GM18517 (cell line): ENCODE measurements around the gene EXTL2.
A peak's percentile ranks its signal among the peaks of the same experiment; 100 is the strongest.
"Not testable (repeated sequence)": the region's sequence is repeated elsewhere in the genome, so short reads cannot be mapped to it uniquely, and the experiment has no call there.

ENCODE experiments used
- ATAC-seq: cut with Tn5 transposase; IDR thresholded peaks from one replicate; pipeline ENCODE4 v1.9.1; 2021; ENCODE audit warnings: mild to moderate bottlenecking, moderate library complexity; ENCODE audit not compliant: unreplicated experiment

The EXTL2 gene

DNA sequence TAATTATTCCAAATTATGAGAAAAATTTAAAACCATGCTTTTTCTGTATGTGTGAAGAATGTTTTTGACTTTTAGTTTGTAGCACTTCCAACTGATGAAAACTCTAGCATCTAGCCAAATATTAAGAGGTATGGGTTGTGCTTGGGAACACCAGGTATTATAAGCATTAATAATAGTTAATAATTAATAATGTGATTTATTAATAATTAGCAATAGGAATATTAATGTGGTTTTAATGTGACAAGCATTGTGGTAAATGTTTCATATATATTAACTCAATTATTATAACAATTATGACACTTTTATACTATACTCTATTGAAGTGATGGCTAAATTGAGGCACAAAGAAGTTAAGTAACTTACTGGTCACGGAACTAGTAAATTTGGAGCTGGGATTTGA lies 9.1 kb upstream of the EXTL2 start:
- ATAC-seq = no peak

DNA sequence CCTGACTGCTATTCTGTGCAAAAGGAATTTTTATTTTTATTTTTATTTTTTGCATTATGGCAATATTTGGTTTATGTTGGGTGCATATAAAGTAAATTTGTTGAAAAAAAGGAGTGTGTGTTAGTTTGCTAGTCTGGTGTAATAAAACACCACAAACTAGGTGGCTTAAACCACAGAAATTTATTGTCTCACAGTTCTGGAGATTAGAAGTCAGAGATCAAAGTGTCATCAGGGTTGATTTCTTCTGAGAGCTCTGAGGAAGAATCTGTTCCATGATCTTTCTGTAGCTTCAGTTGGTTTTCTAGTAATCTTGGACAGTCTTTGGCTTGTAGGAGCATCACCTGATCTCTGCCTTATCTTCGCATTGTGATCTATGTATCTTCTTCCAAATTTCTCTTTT lies 7.7 kb upstream of the EXTL2 start:
- ATAC-seq = no peak

DNA sequence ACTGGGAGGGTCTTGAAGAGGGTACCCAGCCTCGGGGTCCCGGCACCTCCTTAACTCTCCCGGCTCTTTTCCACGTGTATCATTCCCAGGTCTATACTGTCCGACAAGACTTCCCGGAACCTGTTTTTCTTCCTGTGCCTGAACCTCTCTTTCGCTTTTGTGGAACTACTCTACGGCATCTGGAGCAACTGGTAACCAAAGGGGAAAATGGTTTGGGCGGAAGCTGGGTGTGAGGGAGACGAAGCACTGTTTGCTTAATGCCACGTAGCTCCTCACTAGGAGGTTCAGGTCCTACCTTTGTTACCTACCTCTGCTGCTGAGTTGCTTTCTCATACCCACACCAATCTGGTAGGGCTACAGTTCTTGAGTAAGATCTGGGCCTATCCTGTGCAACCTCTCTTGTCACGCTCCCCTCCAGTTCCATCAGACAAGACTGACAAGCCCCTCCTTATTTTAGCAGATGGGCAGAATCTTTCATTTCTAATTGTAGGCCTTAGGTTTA lies 1.9 kb upstream of the EXTL2 start:
- peak; percentile 48 for ATAC-seq

DNA sequence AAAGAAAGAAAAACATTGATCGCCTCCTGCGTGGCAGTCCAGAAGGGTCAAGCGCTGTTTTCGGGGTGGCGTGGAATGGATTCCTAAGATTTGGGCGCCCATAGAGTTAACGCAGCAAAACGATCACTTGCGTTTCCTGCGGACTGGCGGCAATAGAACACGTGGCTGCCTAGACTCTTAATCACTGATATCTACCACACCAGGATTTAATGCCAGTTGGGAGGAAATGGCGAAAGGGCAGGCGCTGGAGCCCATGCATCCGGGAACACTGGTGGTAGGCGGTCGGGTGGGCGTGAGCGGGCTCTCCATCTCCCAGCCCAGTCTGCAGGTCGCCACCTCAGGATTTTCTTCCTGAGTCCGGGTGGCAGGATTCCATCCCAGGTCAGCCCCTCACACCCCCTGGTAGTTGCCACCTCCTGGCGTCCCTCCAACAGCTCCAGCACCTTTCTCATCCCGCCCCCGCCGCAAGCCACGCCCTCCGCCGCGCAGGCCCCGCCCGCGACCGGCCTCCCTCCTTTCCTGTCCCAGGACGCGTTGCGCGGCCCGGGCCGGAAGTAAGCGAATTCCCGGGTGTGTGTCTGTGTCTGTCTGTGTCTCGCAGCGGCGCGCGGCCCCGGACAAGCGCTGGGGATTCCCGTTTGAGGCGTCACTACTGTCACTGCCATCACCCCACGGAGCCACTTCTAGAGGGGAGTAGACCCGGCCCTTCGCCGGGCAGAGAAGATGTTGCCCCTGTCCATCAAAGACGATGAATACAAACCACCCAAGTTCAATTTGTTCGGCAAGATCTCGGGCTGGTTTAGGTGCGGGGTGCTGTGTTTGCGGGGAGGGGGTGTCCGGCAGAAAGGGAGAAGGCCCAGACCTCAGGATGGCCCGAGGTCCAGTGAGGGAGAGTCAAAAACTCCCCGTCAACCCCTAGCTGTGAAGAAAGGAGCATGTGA lies 1.2 kb upstream of the EXTL2 start, which contains the start of gene SLC30A7:
Gene SLC30A7, plus strand, starts transcription at position 551 of the 941 bp plus-strand sequence. Its CDS starts 173 bp downstream, at position 724.
- peak; percentile 56 for ATAC-seq

DNA sequence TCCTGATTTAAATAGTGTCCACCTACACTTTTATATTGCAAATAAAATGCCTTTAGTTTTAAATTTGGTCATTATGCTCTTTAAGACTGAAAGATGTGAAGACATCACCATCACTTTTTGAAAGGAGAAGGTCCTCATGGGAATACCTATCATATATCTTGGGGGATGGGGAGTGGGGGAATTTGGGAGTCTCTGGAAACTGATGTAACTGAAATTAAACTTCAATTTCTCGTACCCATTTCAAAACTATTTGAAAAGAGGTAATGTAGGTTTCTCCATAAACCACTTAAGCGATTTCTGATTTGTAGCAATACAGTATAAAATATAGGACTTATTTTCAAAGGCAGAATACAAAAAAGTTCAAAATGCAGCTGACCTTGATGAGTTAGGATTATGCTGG lies 924 bp downstream of the EXTL2 start:
- ATAC-seq = no peak

DNA sequence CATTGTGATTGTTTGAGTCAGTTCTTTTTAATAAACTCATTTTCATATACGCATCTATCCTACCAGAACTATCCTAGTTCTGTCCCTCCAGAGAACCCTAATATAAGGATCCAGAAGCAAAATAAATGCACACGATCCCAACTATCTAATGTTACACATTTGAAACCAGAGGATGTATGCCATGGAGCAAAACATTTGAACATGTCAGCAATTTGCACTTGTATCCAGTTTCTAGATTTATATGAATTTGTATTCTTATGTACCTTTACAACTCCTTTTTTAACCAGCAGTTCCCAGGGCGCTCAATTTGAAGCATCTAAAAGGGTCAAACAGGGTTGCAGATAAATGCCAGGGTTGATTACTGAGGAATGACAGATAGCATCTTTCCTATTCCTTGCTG lies 2.1 kb downstream of the EXTL2 start:
- ATAC-seq = no peak

DNA sequence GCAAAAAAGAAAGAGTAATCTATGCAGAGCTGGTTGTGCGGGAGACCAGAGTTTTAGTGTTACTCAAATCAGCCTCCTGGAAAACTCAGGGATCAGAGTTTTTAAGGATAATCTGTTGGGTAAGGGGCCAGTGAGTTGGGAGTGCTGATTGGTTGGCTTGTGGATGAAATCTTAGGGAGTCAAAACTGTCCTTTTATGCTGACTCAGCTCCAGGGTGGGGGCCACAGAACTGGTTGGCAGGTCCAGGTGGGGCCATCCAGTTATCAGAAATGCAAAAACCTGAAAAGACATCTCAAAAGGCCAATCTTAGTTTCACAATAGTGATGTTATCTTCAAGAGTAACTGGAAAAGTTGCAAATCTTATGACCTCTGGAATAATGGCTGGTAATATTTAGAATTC lies 3.3 kb downstream of the EXTL2 start:
- ATAC-seq = no peak

DNA sequence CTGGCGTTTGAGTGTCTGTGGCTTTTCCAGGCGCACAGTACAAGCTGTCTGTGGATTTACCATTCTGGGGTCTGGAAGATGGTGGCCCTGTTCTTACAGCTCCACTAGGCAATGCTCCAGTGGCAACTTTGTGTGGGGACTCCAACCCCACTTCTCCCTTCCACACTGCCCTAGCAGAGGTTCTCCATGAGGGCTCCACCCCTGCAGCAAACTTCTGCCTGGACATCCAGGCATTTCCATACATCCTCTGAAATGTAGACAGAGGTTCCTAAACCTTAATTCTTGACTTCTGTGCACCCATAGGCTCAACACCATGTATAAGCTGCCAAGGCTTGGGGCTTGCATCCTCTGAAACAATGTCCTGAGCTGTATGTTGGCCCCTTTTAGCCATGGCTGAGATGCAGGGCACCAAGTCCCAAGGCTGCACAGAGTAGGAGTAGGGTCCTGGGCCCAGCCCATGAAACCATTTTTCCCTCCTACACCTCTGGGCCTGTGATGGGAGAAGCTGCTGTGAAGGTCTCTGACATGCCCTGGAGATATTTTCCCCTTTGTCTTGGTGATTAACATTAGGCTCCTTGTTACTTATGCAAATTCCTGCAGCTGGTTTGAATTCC lies 4.7 kb downstream of the EXTL2 start:
- ATAC-seq = not testable (repeated sequence)

DNA sequence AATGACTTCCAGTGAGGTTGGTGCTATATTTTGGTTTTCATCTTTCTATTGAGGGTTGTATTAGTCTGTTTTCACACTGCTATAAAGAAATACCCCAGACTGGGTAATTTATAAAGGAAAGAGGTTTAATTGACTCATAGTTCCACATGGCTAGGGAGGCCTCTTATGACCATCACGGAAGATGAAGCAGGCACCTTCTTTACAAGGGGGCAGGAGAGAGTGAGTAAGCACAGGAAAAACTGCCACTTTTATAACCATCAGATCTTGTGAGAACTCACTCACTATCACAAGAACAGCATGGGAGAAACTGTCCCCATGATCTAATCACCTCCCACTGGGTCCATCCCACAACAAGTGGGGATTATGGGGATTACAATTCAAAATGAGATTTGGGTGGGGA lies 5.6 kb downstream of the EXTL2 start:
- ATAC-seq = not testable (repeated sequence)

DNA sequence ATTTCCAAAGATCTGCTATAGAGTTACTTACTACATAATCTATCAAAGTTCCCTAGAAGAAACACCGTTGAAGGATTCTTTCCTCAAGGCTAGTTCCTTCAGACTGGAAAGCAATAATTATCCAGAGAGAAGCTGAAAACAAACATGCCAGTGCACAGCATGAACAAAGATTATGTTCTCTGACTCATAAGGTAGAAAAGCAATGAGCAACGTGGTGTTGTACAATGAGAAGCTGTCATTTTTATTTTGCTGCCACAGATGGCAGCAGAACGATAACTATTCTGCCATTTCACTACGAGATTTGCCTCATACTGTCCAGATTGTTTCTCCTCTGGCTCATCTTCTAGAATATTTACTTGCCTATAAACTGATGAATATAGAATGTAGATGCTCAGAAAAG lies 10.7 kb downstream of the EXTL2 start:
- ATAC-seq = no peak

DNA sequence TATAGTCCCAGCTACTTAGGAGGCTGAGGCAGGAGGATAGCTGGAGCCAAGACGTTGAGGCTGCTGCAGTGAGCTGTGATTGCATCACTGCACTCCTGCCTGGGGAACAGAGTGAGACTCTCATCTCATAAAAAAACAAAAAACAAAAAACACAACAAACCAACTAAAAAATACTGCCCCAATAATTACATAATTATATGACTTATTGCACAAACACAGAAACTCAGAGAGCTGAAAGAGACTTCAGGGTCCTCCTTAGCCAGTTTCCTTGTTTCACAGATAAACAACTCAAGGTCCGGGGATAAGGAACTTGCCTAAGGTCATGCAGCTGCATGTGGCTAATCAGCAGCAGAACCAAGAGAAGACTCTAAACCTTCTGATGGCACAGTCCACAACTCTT lies 11.9 kb downstream of the EXTL2 start:
- ATAC-seq = no peak

DNA sequence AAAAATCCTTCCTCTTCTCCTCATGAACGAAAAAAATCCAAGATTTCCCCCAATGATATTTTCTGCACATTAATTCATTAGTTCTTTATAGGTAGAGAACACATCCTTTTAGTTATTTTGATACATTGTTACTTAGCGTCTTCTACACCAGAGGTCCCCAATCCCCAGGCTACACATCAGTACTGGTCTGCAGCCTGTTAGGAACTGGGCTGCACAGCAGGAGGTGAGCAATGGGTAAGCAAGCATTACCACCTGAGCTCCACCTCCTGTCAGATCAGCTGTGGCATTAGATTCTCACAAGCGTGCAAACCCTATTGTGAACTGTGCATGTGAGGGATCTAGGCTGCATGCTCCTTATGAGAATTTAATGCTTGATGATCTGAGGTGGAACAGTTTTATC lies 13.0 kb downstream of the EXTL2 start:
- ATAC-seq = no peak

DNA sequence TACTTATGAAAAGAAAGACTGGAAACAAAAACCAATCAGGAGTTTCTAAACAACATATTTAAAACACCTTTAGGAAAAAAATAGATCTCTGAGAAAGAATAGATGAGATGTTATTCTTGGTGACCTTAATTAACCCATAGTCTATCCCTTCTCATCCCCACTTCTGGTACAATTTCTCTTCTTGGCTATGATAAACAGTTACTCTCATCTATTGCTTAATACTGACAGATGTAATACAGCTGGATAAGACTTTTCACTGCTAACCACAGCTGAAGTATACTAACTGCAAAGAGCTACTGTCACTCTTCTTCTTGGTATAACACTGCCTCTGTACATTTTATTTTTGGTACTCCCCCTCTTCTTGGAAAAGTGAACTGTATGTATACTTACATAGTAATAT lies 15.2 kb downstream of the EXTL2 start:
- no peak for ATAC-seq

DNA sequence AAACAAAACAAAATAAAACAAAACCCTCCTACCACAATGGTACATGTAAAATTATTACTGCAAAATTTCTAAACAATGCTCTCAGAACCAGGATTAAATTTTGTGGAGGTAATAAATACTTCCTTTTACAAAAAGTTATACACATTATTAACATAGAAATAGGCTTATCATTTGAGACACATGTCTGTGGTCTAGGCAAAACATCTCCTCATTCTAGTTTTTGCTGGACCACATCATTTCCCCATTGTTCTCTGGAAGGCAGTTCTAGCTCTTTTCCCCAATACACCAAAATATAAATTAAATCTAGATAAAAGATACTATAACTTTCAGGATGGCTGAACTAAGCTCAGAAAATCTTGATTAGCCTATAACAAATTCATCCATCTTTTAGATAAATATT lies 18.4 kb downstream of the EXTL2 start:
- ATAC-seq = no peak

DNA sequence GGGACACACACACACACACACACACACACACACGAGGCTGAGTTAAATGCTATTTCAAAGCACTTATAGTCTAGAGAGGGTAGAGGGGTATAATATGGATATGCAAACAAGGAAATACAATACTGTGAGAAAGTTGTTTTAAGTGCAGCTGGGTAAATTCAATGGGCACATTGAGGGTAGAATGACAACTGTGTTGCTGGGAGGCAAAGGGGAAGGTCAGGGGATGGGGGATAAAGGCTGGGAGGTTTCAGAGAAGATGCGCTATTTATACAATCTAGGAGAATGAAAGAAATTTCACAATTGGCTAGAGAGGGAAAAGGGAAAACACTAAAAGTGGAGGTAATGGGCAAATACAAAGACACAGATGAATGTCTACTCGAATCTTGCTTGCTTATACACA lies 19.4 kb downstream of the EXTL2 start:
- no peak for ATAC-seq

DNA sequence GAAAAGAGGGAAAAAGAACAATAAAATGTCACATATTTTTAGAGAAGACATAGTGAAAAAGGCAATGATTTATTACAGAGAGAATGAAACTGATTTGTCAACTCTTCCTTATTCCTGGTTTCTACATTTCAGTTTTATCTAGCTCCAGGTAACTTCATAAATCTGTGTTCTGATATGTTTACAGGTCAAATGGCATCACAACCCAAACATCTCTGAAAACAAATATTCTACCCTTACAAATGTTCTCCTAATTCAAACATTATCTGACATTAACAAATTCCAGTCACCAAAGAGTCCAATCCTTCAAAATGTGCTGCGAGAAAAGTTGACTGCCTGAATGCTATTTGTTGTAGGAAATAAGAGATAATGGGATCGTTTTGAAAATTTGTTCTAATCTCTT lies 20.2 kb downstream of the EXTL2 start:
- ATAC-seq = no peak

DNA sequence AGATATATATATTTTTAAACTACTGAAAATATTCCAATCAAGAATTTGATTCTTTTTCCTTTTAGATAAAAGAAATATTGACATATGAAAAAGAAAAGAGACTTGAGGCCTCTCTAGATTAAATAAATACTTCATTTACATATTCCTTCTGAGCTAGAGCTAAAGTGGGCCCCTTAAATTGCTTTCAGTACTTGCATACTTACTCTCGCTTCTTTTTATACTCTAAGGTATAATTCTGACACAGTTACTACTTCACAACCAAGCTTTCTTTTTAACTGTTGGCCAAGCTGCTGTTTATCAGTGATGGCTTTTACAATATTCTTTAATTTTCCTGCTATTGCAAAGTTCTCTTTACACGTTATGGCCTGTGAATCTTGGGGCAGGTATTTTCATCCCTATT lies 24.6 kb downstream of the EXTL2 start:
- ATAC-seq = peak; percentile 40

DNA sequence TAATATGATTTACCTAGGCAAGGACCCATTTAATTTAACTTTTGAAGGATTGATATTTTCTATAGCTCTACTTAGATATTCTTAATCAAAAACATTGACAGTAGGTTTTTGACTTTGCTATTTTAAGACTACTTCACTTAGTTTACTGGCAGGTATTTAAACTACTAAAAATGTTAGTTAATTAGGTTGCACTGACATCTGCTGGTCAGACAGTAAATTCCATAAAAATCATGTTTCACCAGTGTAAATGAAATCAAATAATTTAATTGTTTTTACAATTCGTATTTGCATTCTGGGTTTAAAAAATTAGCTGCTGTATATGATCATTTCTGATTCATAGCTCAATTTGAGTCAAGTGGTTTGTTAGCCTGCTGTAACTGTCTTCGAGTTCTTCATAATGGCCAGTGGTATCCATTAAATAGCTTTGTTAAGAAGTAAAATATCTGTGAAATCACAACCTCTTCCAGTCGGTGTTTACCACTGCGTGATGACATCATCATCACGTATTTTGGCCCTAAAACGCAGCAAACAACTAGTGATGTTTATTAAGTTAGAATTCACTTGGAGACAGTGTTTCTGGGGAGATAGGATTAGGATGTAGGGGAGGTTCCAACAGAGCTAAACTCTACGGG lies 26.2 kb downstream of the EXTL2 start:
- ATAC-seq = no peak

DNA sequence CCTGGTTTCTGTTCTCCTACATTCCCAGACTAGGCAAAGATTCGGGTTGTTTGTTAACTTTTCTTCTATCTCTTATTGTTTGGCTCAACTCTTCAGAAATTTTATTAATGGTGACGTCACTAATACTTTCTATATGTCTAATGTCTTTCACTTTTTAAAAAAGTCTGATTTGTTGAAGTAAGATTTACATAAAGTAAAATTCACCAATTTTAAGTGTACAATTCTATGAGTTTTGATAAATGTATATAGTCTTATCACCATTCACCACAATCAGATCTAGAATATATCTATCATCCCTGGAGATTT lies 27.8 kb downstream of the EXTL2 start:
- no peak for ATAC-seq

DNA sequence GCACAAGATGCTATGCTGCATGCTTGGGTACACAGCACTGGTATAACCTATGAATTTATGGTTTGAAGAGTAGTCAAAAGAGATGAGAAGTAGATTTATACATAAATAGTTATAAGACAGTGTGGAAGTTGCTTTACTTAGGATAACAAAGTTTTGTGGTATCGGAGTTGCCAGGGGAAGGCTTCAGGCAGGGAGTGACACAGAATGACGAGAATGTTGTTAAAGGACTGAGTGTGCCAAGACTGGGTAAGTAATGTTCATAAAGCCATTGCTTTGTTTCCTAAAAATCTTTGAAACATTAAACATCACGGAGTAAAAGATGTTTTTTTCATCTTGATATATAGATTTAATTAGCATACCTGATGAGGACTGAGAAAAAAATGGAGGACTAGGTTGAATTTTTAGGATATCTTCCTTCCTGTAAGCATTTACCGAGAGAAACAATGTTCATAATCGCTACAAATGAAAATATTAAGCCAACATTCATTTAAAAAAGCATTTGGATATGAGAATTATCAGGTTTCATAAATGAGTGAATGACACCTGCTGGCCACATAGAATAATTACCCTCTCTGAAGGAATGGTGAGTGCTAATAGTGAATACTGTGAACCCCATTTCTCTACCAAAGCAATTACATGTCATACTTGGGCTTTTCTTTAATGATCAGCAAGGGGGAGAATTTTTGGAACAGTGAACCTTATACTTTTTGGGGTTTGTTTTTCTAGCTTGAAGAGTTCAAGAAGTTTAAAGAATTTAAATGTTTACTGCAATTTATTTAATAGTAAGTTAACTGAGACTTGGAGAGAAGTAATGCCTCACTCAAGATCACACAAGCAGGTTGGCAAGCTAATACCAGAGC lies 28.4 kb downstream of the EXTL2 start:
- ATAC-seq = peak; percentile 56

DNA sequence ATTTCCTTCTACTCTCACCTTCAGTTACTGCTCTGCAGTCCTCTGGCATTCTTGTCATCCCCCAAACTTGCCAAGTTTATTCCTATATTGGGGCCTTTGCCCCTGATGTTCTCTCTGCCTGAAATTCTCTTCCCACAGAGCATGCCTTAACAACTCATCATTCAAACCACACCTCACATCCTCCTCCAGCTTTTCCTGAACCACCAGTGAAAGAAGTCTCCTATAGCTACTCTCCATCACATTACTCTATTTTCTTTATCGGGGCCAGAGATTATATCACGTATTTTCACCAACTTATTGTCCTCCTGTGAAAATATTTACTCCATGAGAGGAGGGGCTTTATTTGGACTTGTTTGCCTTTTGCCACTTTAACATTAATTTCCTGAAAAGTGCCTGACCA lies 32.1 kb downstream of the EXTL2 start:
- ATAC-seq = no peak
